H7 (cell line): ENCODE measurements around the gene FRMD6. TPM values are rescaled to one million over a fixed set of nuclear protein-coding genes. Genes with fewer than 3 reads are reported as not detected.

Experiments
- DNase-seq: peaks from one replicate; pipeline ENCODE4 v3.0.0; 2012
- H3K27me3 ChIP-seq: 2 replicates; pipeline ENCODE4 v1.6.0; 2011; ENCODE audit warnings: mild to moderate bottlenecking, low read length; ENCODE audit not compliant: control insufficient read depth, insufficient read depth
- H3K36me3 ChIP-seq: replicated peaks from 2 replicates; pipeline ENCODE4 v1.5.1; 2011; ENCODE audit warnings: low read length; ENCODE audit not compliant: control insufficient read depth, insufficient read depth
- H3K4me3 ChIP-seq: 2 replicates; pipeline ENCODE4 v1.5.1; 2011; ENCODE audit warnings: low read depth, mild to moderate bottlenecking, control low read depth, low read length, moderate library complexity; ENCODE audit not compliant: insufficient read depth
- total RNA-seq: library from RNA; depleted of rRNA; stranded (reverse); fragments of >200 nt; shearing (Covaris generic); gene quantifications from 2 replicates; pipeline ENCODE4 v1.2.3, GENCODE V29; 2014

FRMD6 gene
- total RNA-seq, 1 experiment from 2014 or later, result 17.4 TPM

DNA sequence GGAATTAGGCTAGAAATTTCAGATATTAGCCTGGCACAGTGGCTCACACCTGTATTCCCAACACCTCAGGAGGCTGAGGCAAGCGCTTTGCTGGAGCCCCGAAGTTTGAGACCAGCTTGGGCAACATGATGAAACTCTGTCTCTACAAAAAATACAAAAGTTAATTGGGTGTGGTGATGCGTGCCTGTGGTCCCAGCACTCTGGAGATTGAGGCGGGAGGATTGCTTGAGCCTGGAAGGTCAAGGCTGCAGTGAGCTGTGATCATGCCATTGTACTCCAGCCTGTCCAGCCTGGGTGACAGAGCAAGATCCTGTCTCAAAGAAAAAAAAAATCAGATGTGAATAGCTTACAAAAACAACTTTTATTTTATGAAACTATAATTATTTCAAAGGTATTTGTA is 15.1 kb downstream of the FRMD6 start:
- no peak for DNase-seq
- no peak overlapping the region for H3K4me3 ChIP-seq
- no peaks in the 10 kb centered on the region for H3K27me3 ChIP-seq
- H3K36me3 ChIP-seq, result no peaks in the 10 kb centered on the region

DNA sequence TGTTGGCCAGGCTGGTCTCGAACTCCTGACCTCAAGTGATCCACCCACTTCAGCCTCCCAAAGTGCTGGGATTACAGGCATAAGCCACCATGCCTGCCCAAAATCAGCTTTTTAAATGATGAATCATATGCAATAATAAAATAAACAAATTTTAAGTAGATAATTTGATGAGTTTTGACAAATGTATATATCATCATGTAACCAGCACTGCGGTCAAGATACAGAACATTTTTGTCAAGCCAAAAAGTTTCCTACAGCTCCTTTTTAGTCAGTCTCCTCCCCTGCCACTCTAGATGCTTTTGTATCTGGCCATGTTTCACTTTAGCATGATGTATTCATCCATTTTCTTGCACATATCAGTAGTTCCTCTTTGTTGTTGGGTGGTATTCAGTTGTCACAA is 17.2 kb downstream of the FRMD6 start:
- H3K4me3 ChIP-seq, result no peak overlapping the region
- H3K36me3 ChIP-seq, result no peaks in the 10 kb centered on the region
- DNase-seq, result no peak
- no peaks in the 10 kb centered on the region for H3K27me3 ChIP-seq

DNA sequence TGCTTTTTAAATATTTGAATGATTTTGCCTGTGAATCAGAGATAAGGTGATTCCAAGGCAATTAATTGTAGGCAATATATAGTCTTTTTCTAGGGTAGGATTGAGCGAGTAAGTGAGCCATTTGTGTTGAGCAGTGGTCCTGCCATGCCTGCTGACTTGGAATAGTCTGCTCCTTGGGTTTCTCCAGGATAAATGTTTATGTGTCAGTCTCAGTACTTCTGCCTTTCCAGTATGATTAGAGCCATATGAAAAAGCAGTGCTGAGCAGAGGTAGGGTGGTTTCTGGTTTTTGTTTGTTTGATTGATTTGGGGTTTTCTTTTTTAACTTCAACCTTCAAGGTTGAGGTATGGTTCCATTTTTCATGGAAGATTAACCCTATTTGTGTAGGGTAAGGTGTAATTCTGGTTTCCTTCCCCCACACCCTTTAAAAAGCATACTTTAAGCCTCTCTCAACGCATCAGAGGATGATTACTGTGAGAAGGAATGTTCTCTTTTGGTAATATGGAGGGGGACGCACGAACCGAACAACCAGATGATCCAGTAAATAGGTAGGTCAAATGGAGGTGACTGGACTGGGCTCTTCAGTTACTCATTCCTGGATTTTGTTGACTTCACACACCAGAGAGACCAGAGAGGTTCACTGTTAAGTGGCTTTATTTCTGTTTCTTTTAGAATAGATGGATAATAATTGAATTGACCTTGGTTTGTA is 22.7 kb downstream of the FRMD6 start:
- Histone ChIP-seq H3K27me3 (no peaks in the 10 kb centered on the region), H3K4me3 (no peak overlapping the region), H3K36me3 (no peaks in the 10 kb centered on the region)
- no peak for DNase-seq

DNA sequence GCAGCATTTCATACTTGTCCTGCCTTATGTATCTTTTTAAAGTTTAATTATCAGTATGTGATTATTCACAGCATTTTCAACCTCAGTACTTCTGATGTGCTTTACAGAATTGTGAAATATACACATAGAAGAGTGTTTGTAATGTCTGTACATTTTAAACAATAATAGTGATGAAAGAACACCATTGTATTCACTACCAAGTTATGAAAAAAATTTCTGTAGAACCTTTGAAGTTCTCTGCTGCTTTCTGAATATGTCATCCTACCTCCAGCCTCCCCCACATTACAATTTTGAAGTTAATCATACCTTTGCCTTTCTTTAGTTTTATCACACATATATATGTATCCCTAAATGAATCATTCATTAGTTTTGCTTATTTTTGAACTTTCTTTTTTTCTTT is 24.8 kb downstream of the FRMD6 start:
- H3K36me3 ChIP-seq, result no peaks in the 10 kb centered on the region
- H3K4me3 ChIP-seq, result no peak overlapping the region
- DNase-seq, result no peak
- no peaks in the 10 kb centered on the region for H3K27me3 ChIP-seq

DNA sequence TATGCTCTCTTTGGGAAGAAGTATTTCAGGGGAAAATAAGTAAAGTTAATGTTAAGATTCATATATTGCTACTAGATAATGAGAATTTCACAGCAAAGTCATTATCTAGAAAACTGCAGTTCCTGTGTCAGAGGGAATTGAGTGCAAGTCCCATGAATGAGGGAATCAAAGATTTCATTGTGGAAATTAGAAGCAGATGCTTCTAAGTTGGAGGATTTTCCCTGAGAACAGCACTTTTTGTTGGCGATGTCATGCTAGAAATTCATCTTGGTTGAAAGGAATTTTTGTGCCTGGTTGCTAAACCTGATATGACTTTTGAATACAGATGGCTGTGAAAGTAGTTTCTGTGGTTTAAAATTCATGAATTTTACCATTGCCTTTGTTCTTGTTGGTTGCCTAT is 25.6 kb downstream of the FRMD6 start:
- H3K36me3 ChIP-seq, result no peaks in the 10 kb centered on the region
- no peak overlapping the region for H3K4me3 ChIP-seq
- no peaks in the 10 kb centered on the region for H3K27me3 ChIP-seq
- no peak for DNase-seq

DNA sequence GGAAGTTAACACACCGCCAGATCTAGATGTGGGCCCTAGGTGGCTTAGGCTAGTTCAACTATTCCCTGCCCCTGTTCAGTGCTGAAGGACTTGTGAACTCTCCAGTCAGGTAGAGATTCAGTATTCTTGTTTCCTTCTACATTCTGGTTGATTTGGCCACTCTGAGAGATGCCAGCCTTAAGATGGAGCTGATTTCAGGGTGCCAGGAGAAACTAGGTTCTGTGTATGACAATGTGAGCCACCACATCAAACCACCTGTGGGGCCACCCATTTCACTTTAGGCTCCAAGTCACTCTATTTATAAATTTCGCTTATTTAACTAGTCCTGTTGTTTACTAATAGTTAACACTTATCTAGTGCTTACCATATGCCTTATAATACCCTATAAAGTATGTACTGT is 26.0 kb downstream of the FRMD6 start:
- Histone ChIP-seq H3K4me3 (no peak overlapping the region), H3K27me3 (no peaks in the 10 kb centered on the region), H3K36me3 (no peaks in the 10 kb centered on the region)
- no peak for DNase-seq

DNA sequence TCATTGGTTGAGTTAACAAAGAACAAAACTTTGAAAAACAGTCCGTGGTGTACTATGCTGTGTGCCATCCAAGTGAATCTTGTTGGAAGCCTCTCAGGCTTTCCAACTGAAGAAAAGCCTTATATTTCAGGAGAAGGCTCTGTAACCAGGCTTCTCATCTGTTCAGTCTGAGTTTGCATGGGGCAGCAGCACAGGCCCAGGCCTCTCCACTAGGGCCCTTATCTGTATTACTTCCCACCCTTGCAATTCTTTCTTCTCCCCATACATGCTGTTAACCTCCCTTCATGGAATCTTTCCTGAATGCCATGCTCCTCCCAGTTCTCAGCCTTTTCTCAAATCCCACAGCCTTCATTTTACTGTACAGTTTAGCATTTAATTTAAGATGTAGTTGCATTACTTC is 28.3 kb downstream of the FRMD6 start:
- H3K36me3 ChIP-seq, result no peaks in the 10 kb centered on the region
- DNase-seq, result no peak
- H3K4me3 ChIP-seq, result no peak overlapping the region

DNA sequence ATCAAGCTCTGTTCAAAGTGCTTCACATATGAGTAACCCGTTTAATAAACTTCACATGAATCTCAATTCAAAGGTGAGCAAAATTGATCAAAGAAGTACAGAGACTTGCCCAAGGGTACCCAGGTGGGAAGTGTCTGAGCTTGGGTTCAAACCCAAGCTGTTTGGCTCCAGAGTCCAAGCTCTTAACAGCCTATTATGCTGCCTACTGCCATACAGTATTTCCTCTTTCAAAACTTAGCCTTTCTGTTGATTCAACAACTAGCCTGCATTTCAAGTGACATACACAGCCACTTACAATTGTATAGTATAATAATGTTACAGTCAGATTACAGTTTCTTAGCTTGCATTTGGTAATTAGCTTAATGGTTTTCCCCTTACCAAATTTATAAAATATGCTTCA is 29.7 kb downstream of the FRMD6 start:
- no peaks in the 10 kb centered on the region for H3K27me3 ChIP-seq
- H3K4me3 ChIP-seq, result no peak overlapping the region
- no peak for DNase-seq
- no peaks in the 10 kb centered on the region for H3K36me3 ChIP-seq

More for the DNA sequence above, 28.3 kb downstream of the FRMD6 start:
- no peaks in the 10 kb centered on the region for H3K27me3 ChIP-seq

DNA sequence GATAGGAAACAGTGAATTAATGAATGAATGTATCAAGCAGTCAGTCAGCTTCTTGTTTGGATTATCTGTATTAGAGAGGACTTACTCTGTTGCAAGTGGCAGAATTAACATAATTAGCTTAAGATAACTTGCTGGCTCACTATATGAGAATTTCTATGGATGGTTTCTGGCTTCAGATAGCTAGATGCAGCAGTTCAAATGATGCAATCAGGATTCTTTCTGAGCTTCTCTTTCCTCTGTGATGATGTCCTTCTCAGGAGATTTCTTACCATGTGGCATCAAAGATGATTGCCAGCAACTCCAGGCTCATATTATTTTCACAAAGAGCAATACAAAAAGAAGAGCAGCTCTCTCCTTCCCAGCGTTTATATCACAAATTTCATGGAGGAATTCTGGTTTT is 30.7 kb downstream of the FRMD6 start:
- no peak overlapping the region for H3K4me3 ChIP-seq
- no peaks in the 10 kb centered on the region for H3K36me3 ChIP-seq
- no peak for DNase-seq
- H3K27me3 ChIP-seq, result no peaks in the 10 kb centered on the region

DNA sequence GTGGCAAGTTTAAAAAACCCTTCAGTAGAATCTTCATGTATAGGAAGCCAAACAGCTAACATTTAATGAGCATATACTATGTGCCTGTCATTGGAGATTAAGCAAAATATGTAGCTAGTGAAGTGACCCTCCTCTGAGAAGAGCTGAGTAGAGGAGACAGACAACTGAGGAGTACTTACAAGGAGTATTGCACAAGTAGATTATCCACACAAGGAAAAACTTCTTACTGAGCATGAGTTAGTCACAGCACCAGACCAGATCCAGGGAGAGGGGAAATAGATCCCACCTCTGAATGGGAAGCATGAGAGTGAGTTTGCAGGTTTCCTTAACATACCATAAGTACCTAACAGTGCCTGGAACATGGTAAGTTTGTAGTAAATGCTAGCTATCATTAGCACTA is 33.0 kb downstream of the FRMD6 start:
- Histone ChIP-seq H3K36me3 (no peaks in the 10 kb centered on the region), H3K27me3 (no peaks in the 10 kb centered on the region), H3K4me3 (no peak overlapping the region)
- no peak for DNase-seq

DNA sequence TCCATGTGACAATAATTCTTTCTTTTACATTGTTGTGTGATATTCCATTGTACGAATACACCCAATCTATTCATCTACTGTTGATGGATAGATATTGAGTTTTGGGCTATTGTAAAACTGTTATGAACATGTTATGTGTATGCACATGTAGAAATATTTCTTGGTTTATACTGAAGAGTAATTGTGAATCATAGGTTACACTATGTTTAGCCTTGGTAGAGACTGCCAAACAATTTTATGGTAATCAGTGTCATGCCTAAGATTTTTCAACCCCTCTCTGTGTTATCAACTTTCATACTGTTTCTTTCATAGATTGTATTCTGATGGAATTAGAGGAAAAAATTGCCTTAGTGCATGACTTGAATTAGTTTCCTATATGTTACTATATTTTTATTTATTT is 39.5 kb downstream of the FRMD6 start:
- no peaks in the 10 kb centered on the region for H3K27me3 ChIP-seq
- no peak overlapping the region for H3K4me3 ChIP-seq
- H3K36me3 ChIP-seq, result no peaks in the 10 kb centered on the region
- no peak for DNase-seq

DNA sequence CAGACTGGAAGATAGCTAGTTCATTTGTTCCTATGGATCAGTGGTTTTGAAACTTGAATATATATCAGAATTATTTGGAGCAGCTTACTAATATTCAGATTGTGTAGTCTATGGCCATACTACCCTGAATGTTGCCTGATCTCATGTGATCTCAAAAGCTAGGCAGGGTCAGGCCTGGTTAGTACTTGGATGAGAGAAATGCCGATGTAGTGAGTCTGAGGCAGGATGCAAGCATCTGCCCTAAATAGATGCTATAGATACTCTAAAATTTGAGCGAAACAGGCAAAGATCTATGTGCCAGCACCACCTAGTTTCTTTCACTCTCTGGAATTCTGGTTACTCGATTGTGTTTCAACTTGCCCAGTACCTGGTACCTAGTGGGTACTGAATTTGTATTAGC is 40.9 kb downstream of the FRMD6 start:
- no peaks in the 10 kb centered on the region for H3K36me3 ChIP-seq
- H3K27me3 ChIP-seq, result no peaks in the 10 kb centered on the region
- H3K4me3 ChIP-seq, result no peak overlapping the region
- no peak for DNase-seq

DNA sequence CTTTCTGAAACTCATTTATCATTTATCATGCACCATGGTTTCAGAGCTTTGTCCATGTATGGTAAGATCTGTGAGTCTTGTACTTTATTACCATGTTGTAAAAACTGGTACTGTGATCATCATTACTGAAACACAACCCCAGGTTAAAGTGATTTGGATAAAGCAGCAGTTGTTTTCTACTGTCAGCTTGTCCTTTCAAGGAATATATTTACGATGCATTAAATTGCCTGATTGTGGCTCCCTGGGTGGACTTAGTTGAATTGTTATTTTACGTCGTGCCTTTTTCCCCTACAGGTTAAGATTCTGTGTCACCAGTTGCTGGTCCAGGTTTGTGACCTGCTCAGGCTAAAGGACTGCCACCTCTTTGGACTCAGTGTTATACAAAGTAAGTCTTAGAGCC is 46.1 kb downstream of the FRMD6 start:
- H3K36me3 ChIP-seq, result no peaks in the 10 kb centered on the region
- H3K27me3 ChIP-seq, result no peaks in the 10 kb centered on the region
- H3K4me3 ChIP-seq, result no peak overlapping the region
- no peak for DNase-seq

DNA sequence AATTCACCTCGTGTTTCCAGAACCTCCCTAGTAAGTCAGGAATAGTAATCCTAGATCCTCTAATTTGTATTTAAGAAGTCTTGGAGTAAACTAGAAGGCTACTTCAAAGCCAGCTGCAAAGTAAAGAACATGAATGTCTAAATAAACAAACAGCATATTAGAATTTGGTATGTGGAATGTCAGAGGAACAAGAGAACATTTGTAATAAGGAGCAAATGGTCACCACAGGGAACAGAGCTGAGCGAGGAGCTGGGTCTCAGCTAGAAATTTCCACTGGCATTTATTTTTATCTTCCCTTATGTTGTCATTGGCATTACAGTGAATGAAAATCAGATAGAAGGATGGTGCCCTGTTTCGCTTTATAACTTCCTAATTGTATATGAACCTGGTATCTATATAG is 50.2 kb downstream of the FRMD6 start:
- Histone ChIP-seq H3K4me3 (no peak overlapping the region), H3K27me3 (no peaks in the 10 kb centered on the region), H3K36me3 (no peaks in the 10 kb centered on the region; the same call in 1 of the 2 replicates)
- no peak for DNase-seq

DNA sequence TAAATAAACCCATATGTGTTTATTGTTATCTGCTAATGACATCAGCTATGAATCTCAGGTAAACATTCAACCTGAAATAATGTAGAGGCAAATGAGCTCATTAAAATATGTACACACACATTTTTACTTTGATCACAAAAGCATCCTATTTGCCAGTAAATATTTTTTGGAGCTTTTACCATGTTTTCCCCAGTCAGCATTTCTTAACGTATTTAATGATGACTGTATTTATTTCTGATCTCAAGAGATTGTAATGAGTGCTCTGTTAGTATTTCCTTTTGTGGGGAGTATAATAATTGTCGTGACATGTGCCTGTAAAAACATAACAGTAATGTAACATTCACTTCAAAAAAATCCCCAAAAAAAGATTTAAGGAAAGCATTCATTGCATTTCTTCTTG is 52.1 kb downstream of the FRMD6 start:
- no peak overlapping the region for H3K4me3 ChIP-seq
- H3K27me3 ChIP-seq, result no peaks in the 10 kb centered on the region
- peaks cover 2% of the 10 kb centered on the region for H3K36me3 ChIP-seq
- no peak for DNase-seq

DNA sequence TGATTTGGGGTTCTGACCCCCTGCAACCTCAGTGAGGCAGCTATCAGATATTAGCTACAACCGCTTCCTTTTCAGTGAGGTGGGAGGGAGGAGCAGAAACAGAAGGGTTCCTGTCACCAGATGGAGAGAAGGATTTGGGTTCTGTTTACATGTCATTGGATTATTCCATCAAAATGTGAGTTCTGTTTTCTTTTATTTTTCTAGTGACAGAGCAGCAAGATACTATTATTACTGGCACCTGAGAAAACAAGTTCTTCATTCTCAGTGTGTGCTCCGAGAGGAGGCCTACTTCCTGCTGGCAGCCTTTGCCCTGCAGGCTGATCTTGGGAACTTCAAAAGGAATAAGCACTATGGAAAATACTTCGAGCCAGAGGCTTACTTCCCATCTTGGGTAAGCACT is 52.8 kb downstream of the FRMD6 start:
- Histone ChIP-seq H3K27me3 (no peaks in the 10 kb centered on the region), H3K4me3 (no peak overlapping the region), H3K36me3 (peaks cover 3% of the 10 kb centered on the region)
- DNase-seq, result no peak
